ENCODE results near the gene PKM. TPM values are rescaled to one million over a fixed set of nuclear protein-coding genes. Genes with fewer than 3 reads are reported as not detected.
A peak's percentile ranks its signal among the peaks of the same experiment; 100 is the strongest.

PKM gene
- 10 to 100 TPM; 30.5 to 61.2 TPM for total RNA-seq
- 10 to 100 TPM; 12.9 to 28.9 TPM for polyA plus RNA-seq

- TF ChIP-seq FOXA1 (IDR thresholded peaks at IDR 0.05) (peak; percentile 33), GABPA (IDR thresholded peaks at IDR 0.05 in 1 of 2, conservative IDR thresholded peaks at IDR 0.05 in 1 of 2) (peak in 1 of 2 donors; percentile 20), HNF4A (conservative IDR thresholded peaks at IDR 0.05) (no peak), JUND (IDR thresholded peaks at IDR 0.05) (no peak), TAF1 (conservative IDR thresholded peaks at IDR 0.05) (no peak), EGR1 (IDR thresholded peaks at IDR 0.05; ENCODE audit: low read depth in 2 of 2) (no peak), HNF4G (IDR thresholded peaks at IDR 0.05) (no peak), CTCF (IDR thresholded peaks at IDR 0.05; ENCODE audit: low read depth, low read length, missing input control) (no peak), FOXA2 (IDR thresholded peaks at IDR 0.05) (no peak), NR2F2 (IDR thresholded peaks at IDR 0.05) (no peak), SP1 (IDR thresholded peaks at IDR 0.05) (peak; percentile 41), ZBTB33 (IDR thresholded peaks at IDR 0.05) (no peak), RXRA (IDR thresholded peaks at IDR 0.05) (peak in 1 of 2 donors; percentile 28), MAX (IDR thresholded peaks at IDR 0.05) (no peak), YY1 (IDR thresholded peaks at IDR 0.05) (no peak), RAD21 (IDR thresholded peaks at IDR 0.05) (no peak)
- TF ChIP-seq, protein P1, sequence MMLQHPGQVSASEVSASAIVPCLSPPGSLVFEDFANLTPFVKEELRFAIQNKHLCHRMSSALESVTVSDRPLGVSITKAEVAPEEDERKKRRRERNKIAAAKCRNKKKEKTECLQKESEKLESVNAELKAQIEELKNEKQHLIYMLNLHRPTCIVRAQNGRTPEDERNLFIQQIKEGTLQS (IDR thresholded peaks at IDR 0.05): no peak
- TF ChIP-seq, protein P2, sequence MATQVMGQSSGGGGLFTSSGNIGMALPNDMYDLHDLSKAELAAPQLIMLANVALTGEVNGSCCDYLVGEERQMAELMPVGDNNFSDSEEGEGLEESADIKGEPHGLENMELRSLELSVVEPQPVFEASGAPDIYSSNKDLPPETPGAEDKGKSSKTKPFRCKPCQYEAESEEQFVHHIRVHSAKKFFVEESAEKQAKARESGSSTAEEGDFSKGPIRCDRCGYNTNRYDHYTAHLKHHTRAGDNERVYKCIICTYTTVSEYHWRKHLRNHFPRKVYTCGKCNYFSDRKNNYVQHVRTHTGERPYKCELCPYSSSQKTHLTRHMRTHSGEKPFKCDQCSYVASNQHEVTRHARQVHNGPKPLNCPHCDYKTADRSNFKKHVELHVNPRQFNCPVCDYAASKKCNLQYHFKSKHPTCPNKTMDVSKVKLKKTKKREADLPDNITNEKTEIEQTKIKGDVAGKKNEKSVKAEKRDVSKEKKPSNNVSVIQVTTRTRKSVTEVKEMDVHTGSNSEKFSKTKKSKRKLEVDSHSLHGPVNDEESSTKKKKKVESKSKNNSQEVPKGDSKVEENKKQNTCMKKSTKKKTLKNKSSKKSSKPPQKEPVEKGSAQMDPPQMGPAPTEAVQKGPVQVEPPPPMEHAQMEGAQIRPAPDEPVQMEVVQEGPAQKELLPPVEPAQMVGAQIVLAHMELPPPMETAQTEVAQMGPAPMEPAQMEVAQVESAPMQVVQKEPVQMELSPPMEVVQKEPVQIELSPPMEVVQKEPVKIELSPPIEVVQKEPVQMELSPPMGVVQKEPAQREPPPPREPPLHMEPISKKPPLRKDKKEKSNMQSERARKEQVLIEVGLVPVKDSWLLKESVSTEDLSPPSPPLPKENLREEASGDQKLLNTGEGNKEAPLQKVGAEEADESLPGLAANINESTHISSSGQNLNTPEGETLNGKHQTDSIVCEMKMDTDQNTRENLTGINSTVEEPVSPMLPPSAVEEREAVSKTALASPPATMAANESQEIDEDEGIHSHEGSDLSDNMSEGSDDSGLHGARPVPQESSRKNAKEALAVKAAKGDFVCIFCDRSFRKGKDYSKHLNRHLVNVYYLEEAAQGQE (IDR thresholded peaks at IDR 0.05): peak; percentile 24
- Histone ChIP-seq H3K27ac (ENCODE audit: low read depth in 1 of 2, low read length in 2 of 2) (peak within 1 kb of the TSS; percentile 90 to 93), H3K9me3 (ENCODE audit: control insufficient read depth in 4 of 4, low read length in 3 of 4) (no peaks in the 10 kb centered on the region), H3K27me3 (ENCODE audit: control insufficient read depth in 4 of 4, insufficient read depth in 4 of 4, low read length in 3 of 4) (no peaks in the 10 kb centered on the region), H3K36me3 (ENCODE audit: control insufficient read depth in 4 of 4, insufficient read depth in 3 of 4, low read depth in 1 of 4, low read length in 3 of 4) (no peaks in the 10 kb centered on the region), H3K4me1 (ENCODE audit: control insufficient read depth in 4 of 4, insufficient read depth in 4 of 4, low read length in 3 of 4) (peaks cover 4 to 20% (median 14%) of the 10 kb centered on the region in 4 donors), H3K9ac (ENCODE audit: low read depth in 1 of 2, low read length in 2 of 2) (peak within 1 kb of the TSS; percentile 49 to 56), H3K4me3 (ENCODE audit: low read depth in 1 of 3, low read length in 3 of 3) (peak within 1 kb of the TSS; percentile 65 to 83 (median 75))
- 1% methylated on average over 67 of the region's 67 CpGs for WGBS
- peak; percentile 64 for DNase-seq (ENCODE audit: low spot score)
Observed at GRCh38 chr15:72231066-72231832, at the start of gene PKM. PKM (minus strand) TSS chr15:72231190; CDS start chr15:72219097, 12,093 bp downstream.
